PC-3 (cell line): ENCODE measurements around the gene BASP1. TPM values are rescaled to one million over a fixed set of nuclear protein-coding genes. Genes with fewer than 3 reads are reported as not detected.

Experiments
- ATAC-seq: fragments of 200-7000 bp; cut with Tn5 transposase; 2 replicates; pipeline ENCODE4 v1.9.1; 2020; ENCODE audit warnings: mild to moderate bottlenecking, moderate library complexity
- BruUV-seq: library from RNA; stranded (reverse); fragments of 400-500 nt; replicated peaks from 2 replicates; lab custom pipeline; 2021; lab: Mats Ljungman, UMichigan
- CTCF ChIA-PET: fragments of 300-600 bp; sonication (Branson Sonifier 250); formaldehyde crosslinking; loops from one replicate; lab custom pipeline; 2022; ENCODE audit warnings: antibody characterized with exemption; lab: Charles Lee
- POLR2A ChIA-PET: fragments of 300-600 bp; sonication (Branson Sonifier 250); formaldehyde crosslinking; loops from one replicate; lab custom pipeline; 2022; ENCODE audit warnings: antibody characterized with exemption; ENCODE audit not compliant: unreplicated experiment; lab: Charles Lee
- DNase-seq: peaks from one replicate; pipeline ENCODE4 v3.0.0-alpha.2; 2015
- H2AFZ ChIP-seq: fragments of 300-600 bp; sonication (generic); 2 replicates; pipeline ENCODE4 v1.6.0; 2016; ENCODE audit warnings: antibody characterized with exemption, low read length
- H3F3A ChIP-seq: fragments of 300-600 bp; sonication (generic); one replicate; pipeline ENCODE4 v1.6.0; 2017; ENCODE audit warnings: antibody characterized with exemption, low read length, control low read depth, mild to moderate bottlenecking; ENCODE audit not compliant: unreplicated experiment
- H3K27ac ChIP-seq: fragments of 300-600 bp; sonication (generic); 2 replicates; pipeline ENCODE4 v1.5.1; 2016; ENCODE audit warnings: mild to moderate bottlenecking, low read length
- H3K27me3 ChIP-seq: fragments of 300-600 bp; sonication (generic); 2 replicates; pipeline ENCODE4 v1.6.1; 2016; ENCODE audit warnings: low read length, mixed read lengths
- H3K36me3 ChIP-seq: fragments of 300-600 bp; sonication (generic); 2 replicates; pipeline ENCODE4 v1.6.1; 2016; ENCODE audit warnings: low read depth, mixed run types, low read length, mixed read lengths
- H3K4me1 ChIP-seq: fragments of 300-600 bp; sonication (generic); 2 replicates; pipeline ENCODE4 v1.5.1; 2016; ENCODE audit warnings: low read length; ENCODE audit not compliant: insufficient read depth
- H3K4me2 ChIP-seq: fragments of 300-600 bp; sonication (generic); 2 replicates; pipeline ENCODE4 v1.6.0; 2016; ENCODE audit warnings: low read length
- H3K4me3 ChIP-seq: fragments of 300-600 bp; sonication (generic); 2 replicates; pipeline ENCODE4 v1.5.1; 2016; ENCODE audit warnings: mild to moderate bottlenecking, low read length, mixed read lengths
- H3K79me2 ChIP-seq: fragments of 300-600 bp; sonication (generic); 2 replicates; pipeline ENCODE4 v1.6.1; 2017; ENCODE audit warnings: low read length, mixed read lengths
- H3K9ac ChIP-seq: fragments of 300-600 bp; sonication (generic); 2 replicates; pipeline ENCODE4 v1.6.0; 2016; ENCODE audit warnings: mild to moderate bottlenecking, low read length
- H3K9me2 ChIP-seq: fragments of 300-600 bp; sonication (generic); replicated peaks from 2 replicates; pipeline ENCODE4 v1.6.1; 2016; ENCODE audit warnings: mixed run types, low read length, mixed read lengths
- H3K9me3 ChIP-seq: fragments of 300-600 bp; sonication (generic); 2 replicates; pipeline ENCODE4 v1.6.1; 2016; ENCODE audit warnings: low read length, mixed read lengths
- H4K20me1 ChIP-seq: fragments of 300-600 bp; sonication (generic); 2 replicates; pipeline ENCODE4 v1.6.1; 2016; ENCODE audit warnings: low read length, mixed read lengths
- CTCF ChIP-seq: fragments of 300-600 bp; sonication (generic); conservative IDR thresholded peaks from 2 replicates; pipeline ENCODE4 v1.5.1; 2017; ENCODE audit warnings: antibody characterized with exemption, low read depth, mild to moderate bottlenecking, low read length
- EZH2 ChIP-seq: fragments of 300-600 bp; sonication (generic); IDR thresholded peaks from one replicate; pipeline ENCODE4 v1.6.1; 2017; ENCODE audit warnings: antibody characterized with exemption, mild to moderate bottlenecking, low read length; ENCODE audit not compliant: unreplicated experiment
- EZH2phosphoT487 ChIP-seq: fragments of 300-600 bp; sonication (generic); IDR thresholded peaks from 2 replicates; pipeline ENCODE4 v1.6.1; 2018; ENCODE audit warnings: mild to moderate bottlenecking, antibody characterized with exemption, low read length, borderline replicate concordance
- intact Hi-C: fragments of 100-400 bp; cut with micrococcal nuclease; formaldehyde crosslinking; loops from 2 replicates; pipeline ENCODE4 v1.9.0; 2023
- total RNA-seq: library from RNA; depleted of rRNA; stranded (reverse); fragments of >200 nt; gene quantifications from 2 replicates; pipeline ENCODE4 v1.2.3, GENCODE V29; 2014

The BASP1 gene
- total RNA-seq, 1 experiment from 2014 or later, result 169 TPM

- Histone ChIP-seq H3K27ac (no peak overlapping the region), H3K9me2 (no peaks in the 10 kb centered on the region), H3K4me3 (no peak overlapping the region), H3F3A (no peaks in the 10 kb centered on the region), H3K79me2 (no peaks in the 10 kb centered on the region), H3K4me1 (no peaks in the 10 kb centered on the region), H3K36me3 (peaks cover 3% of the 10 kb centered on the region; the same call in 1 of the 2 replicates), H3K9ac (no peak overlapping the region), H2AFZ (no peak overlapping the region), H4K20me1 (no peaks in the 10 kb centered on the region), H3K4me2 (no peak overlapping the region), H3K9me3 (no peaks in the 10 kb centered on the region), H3K27me3 (no peaks in the 10 kb centered on the region)
- DNase-seq (no peak), ATAC-seq (no peak)
- TF ChIP-seq EZH2, result no peak
- no peak for TF ChIP-seq CTCF
- TF ChIP-seq EZH2phosphoT487, result no peak
- POLR2A ChIA-PET, result no interaction called here
- no TSS peak for BruUV-seq
- CTCF ChIA-PET, result no interaction called here
- intact Hi-C loops, result no loop called here
These were observed 78.2 kb downstream of the BASP1 start for GRCh38 chr5:17295671-17296070.

GRCh38 chr5:17302106-17302505 lies 84.7 kb downstream of the BASP1 start:
- Histone ChIP-seq H3K36me3 (no peaks in the 10 kb centered on the region), H4K20me1 (no peaks in the 10 kb centered on the region), H3K4me3 (no peak overlapping the region), H3K4me2 (no peak overlapping the region), H3K9me3 (no peaks in the 10 kb centered on the region), H3K27ac (peak overlapping the region; percentile 31), H3F3A (no peaks in the 10 kb centered on the region), H3K9me2 (no peaks in the 10 kb centered on the region), H3K79me2 (no peaks in the 10 kb centered on the region), H2AFZ (no peak overlapping the region), H3K27me3 (no peaks in the 10 kb centered on the region), H3K9ac (no peak overlapping the region), H3K4me1 (peaks cover 35% of the 10 kb centered on the region)
- DNase-seq, result peak; percentile 88
- TF ChIP-seq EZH2phosphoT487 (no peak), CTCF (no peak), EZH2 (no peak)
- ATAC-seq, result peak; percentile 34
- no TSS peak for BruUV-seq
- ChIA-PET POLR2A (interaction anchor here (0.6 kb wide), 1 partner anchor 1141 kb away, joined by 7 read pairs; no protein-coding TSS in a partner anchor), CTCF (no interaction called here)
- intact Hi-C loops, result no loop called here

- Histone ChIP-seq H3K4me2 (no peak overlapping the region), H3K36me3 (no peaks in the 10 kb centered on the region), H3K4me1 (peaks cover 35% of the 10 kb centered on the region), H3K79me2 (no peaks in the 10 kb centered on the region), H3K9me2 (no peaks in the 10 kb centered on the region), H2AFZ (no peak overlapping the region), H3K27ac (peak overlapping the region; percentile 26; the same call in 1 of the 2 replicates), H3K4me3 (no peak overlapping the region), H3K9ac (no peak overlapping the region), H4K20me1 (no peaks in the 10 kb centered on the region), H3F3A (no peaks in the 10 kb centered on the region), H3K27me3 (no peaks in the 10 kb centered on the region), H3K9me3 (no peaks in the 10 kb centered on the region)
- ATAC-seq (no peak), DNase-seq (no peak)
- TF ChIP-seq CTCF (no peak), EZH2phosphoT487 (no peak), EZH2 (no peak)
- no TSS peak for BruUV-seq
- ChIA-PET CTCF (no interaction called here), POLR2A (no interaction called here)
- intact Hi-C loops, result no loop called here
These were observed 85.2 kb downstream of the BASP1 start for GRCh38 chr5:17302604-17303003.
